H1 (cell line): ENCODE data around the gene DDX60. TPM values are rescaled to one million over a fixed set of nuclear protein-coding genes. Genes with fewer than 3 reads are reported as not detected.

Experiments
- CTCF ChIA-PET: fragments of 300-600 bp; sonication (Branson Sonifier 250); formaldehyde crosslinking; loops from one replicate; lab custom pipeline; 2021; ENCODE audit not compliant: partially characterized antibody; lab: Charles Lee
- POLR2A ChIA-PET: fragments of 300-600 bp; sonication (Branson Sonifier 250); formaldehyde crosslinking; loops from one replicate; lab custom pipeline; 2021; ENCODE audit warnings: inconsistent platforms; ENCODE audit not compliant: partially characterized antibody; lab: Charles Lee
- DNase-seq, 2 experiments: peaks; one replicate each; pipeline versions ENCODE4 v3.0.0 to v3.0.0-alpha.2; 2010 to 2022; ENCODE audit warnings: low spot score in 2 of 2, low read depth in 1 of 2, mixed read lengths in 1 of 2
- FAIRE-seq: peaks from 2 replicates; lab custom pipeline; 2011; peaks lifted over from hg19 to GRCh38; lab: Jason Lieb, UNC
- H2AFZ ChIP-seq: 2 replicates; pipeline ENCODE4 v1.8.1; 2012; ENCODE audit warnings: low read length, inconsistent platforms
- H2AK5ac ChIP-seq: 2 replicates; pipeline ENCODE4 v1.6.1; 2013; ENCODE audit warnings: low read depth, low read length
- H2BK120ac ChIP-seq: replicated peaks from 2 replicates; pipeline ENCODE3; 2013; ENCODE audit warnings: low read depth, low read length, inconsistent platforms
- H2BK12ac ChIP-seq: 2 replicates; pipeline ENCODE4 v1.6.1; 2013; ENCODE audit warnings: low read depth, low read length
- H2BK15ac ChIP-seq: 2 replicates; pipeline ENCODE4 v1.6.1; 2013; ENCODE audit warnings: low read length
- H2BK20ac ChIP-seq: 2 replicates; pipeline ENCODE4 v1.6.1; 2013; ENCODE audit warnings: low read length
- H2BK5ac ChIP-seq: 2 replicates; pipeline ENCODE4 v1.6.1; 2013; ENCODE audit warnings: low read depth, low read length
- H3K14ac ChIP-seq: 2 replicates; pipeline ENCODE4 v1.6.1; 2013; ENCODE audit warnings: inconsistent platforms; ENCODE audit not compliant: insufficient read length
- H3K18ac ChIP-seq: 2 replicates; pipeline ENCODE4 v1.6.1; 2013; ENCODE audit warnings: low read length; ENCODE audit errors: extremely low read depth
- H3K23ac ChIP-seq: 2 replicates; pipeline ENCODE4 v1.6.1; 2013; ENCODE audit warnings: inconsistent platforms; ENCODE audit not compliant: insufficient read length
- H3K23me2 ChIP-seq: 2 replicates; pipeline ENCODE4 v1.6.1; 2013; ENCODE audit warnings: low read depth, low read length
- H3K27ac ChIP-seq: 2 replicates; pipeline ENCODE4 v1.6.1; 2011; ENCODE audit warnings: low read depth, low read length, inconsistent platforms
- H3K27me3 ChIP-seq, 4 experiments: replicated peaks in 1 of 4; 1 replicate in 1 of 4; 2 replicates in 3 of 4; pipeline versions ENCODE4 v1.6.1 to v1.8.1; 2011 to 2013; ENCODE audit warnings: low read length in 3 of 4, mild to moderate bottlenecking in 3 of 4, inconsistent platforms in 2 of 4, mixed read lengths in 2 of 4, moderate library complexity in 1 of 4; ENCODE audit not compliant: control insufficient read depth in 3 of 4, insufficient read depth in 3 of 4; ENCODE audit errors: extremely low read depth in 1 of 4
- H3K36me3 ChIP-seq, 4 experiments: 2 replicates each; pipeline versions ENCODE4 v1.6.1 to v1.8.1; 2011 to 2013; ENCODE audit warnings: mild to moderate bottlenecking in 4 of 4, low read length in 3 of 4, moderate library complexity in 2 of 4, control low read depth in 1 of 4, inconsistent platforms in 1 of 4; ENCODE audit not compliant: insufficient read depth in 4 of 4, control insufficient read depth in 2 of 4
- H3K4ac ChIP-seq: replicated peaks from 2 replicates; pipeline ENCODE3; 2013; ENCODE audit warnings: low read length, low read depth, mixed read lengths, inconsistent platforms; ENCODE audit not compliant: insufficient read length
- H3K4me1 ChIP-seq, 4 experiments: replicated peaks in 1 of 4; 1 replicate in 1 of 4; 2 replicates in 3 of 4; pipeline versions ENCODE4 v1.6.1 to v1.8.1; 2011 to 2013; ENCODE audit warnings: low read length in 3 of 4, inconsistent platforms in 2 of 4, mixed read lengths in 1 of 4; ENCODE audit not compliant: insufficient read depth in 4 of 4, control insufficient read depth in 3 of 4
- H3K4me2 ChIP-seq, 2 experiments: 2 replicates each; pipeline versions ENCODE4 v1.6.1 to v1.8.1; 2011 to 2013; ENCODE audit warnings: low read depth in 2 of 2, low read length in 2 of 2, control low read depth in 1 of 2, inconsistent platforms in 1 of 2, mild to moderate bottlenecking in 1 of 2; ENCODE audit not compliant: insufficient read depth in 1 of 2
- H3K4me3 ChIP-seq, 4 experiments: fragments of 200-600, 300-600 bp in 1 of 4; sonication (generic), shearing (Covaris generic), sonication (Bioruptor Twin) in 1 of 4; 2 replicates each; pipeline versions ENCODE4 v1.5.1 to v1.8.1; 2011 to 2016; ENCODE audit warnings: low read length in 4 of 4, low read depth in 3 of 4, control low read depth in 2 of 4, inconsistent platforms in 2 of 4, mild to moderate bottlenecking in 2 of 4, mixed read lengths in 1 of 4, moderate library complexity in 1 of 4; ENCODE audit not compliant: insufficient read depth in 2 of 4; ENCODE audit errors: extremely low read depth in 1 of 4
- H3K56ac ChIP-seq: replicated peaks from 2 replicates; pipeline ENCODE3; 2013; ENCODE audit warnings: low read depth, mild to moderate bottlenecking, mixed read lengths, low read length, inconsistent platforms; ENCODE audit not compliant: insufficient read length
- H3K79me1 ChIP-seq: 2 replicates; pipeline ENCODE4 v1.6.1; 2013; ENCODE audit warnings: low read depth, low read length, control low read depth
- H3K79me2 ChIP-seq, 2 experiments: 2 replicates each; pipeline versions ENCODE4 v1.6.1 to v1.8.1; 2012 to 2013; ENCODE audit warnings: low read length in 2 of 2, mild to moderate bottlenecking in 2 of 2, inconsistent platforms in 1 of 2; ENCODE audit not compliant: insufficient read depth in 2 of 2, control insufficient read depth in 1 of 2
- H3K9ac ChIP-seq, 4 experiments: replicated peaks in 1 of 4; 1 replicate in 1 of 4; 2 replicates in 3 of 4; pipeline versions ENCODE4 v1.6.1 to v1.8.1; 2011 to 2013; ENCODE audit warnings: low read depth in 3 of 4, low read length in 3 of 4, control low read depth in 2 of 4, mild to moderate bottlenecking in 2 of 4, moderate library complexity in 2 of 4, inconsistent platforms in 1 of 4; ENCODE audit errors: extremely low read depth in 1 of 4
- H3K9me3 ChIP-seq, 2 experiments: 2 replicates each; pipeline versions ENCODE4 v1.6.1 to v1.8.1; 2012 to 2013; ENCODE audit warnings: mild to moderate bottlenecking in 2 of 2, moderate library complexity in 2 of 2, control low read depth in 1 of 2, inconsistent platforms in 1 of 2, low read depth in 1 of 2, low read length in 1 of 2, mixed read lengths in 1 of 2; ENCODE audit not compliant: insufficient read depth in 2 of 2
- H4K20me1 ChIP-seq, 2 experiments: replicated peaks in 1 of 2; 2 replicates each; pipeline versions ENCODE3 to v1.8.1; 2011 to 2013; ENCODE audit warnings: inconsistent platforms in 2 of 2, low read length in 2 of 2, mild to moderate bottlenecking in 1 of 2; ENCODE audit not compliant: insufficient read depth in 2 of 2, control insufficient read depth in 1 of 2
- H4K5ac ChIP-seq: 2 replicates; pipeline ENCODE4 v1.6.1; 2013; ENCODE audit warnings: low read length, low read depth, mixed read lengths, inconsistent platforms; ENCODE audit not compliant: insufficient read length
- H4K8ac ChIP-seq: 2 replicates; pipeline ENCODE4 v1.8.0; 2013; ENCODE audit warnings: mild to moderate bottlenecking, moderate library complexity, low read length, inconsistent platforms; ENCODE audit not compliant: insufficient read depth; ENCODE audit errors: extremely low read depth
- H4K91ac ChIP-seq: replicated peaks from 2 replicates; pipeline ENCODE3; 2013; ENCODE audit warnings: low read length, mixed read lengths, inconsistent platforms; ENCODE audit not compliant: insufficient read length
- CEBPB ChIP-seq: IDR thresholded peaks from 2 replicates; pipeline ENCODE4 v1.6.1; 2012; ENCODE audit warnings: low read depth, low read length
- CTBP2 ChIP-seq: IDR thresholded peaks from 2 replicates; pipeline ENCODE4 v1.7.0; 2011; ENCODE audit warnings: borderline replicate concordance, mild to moderate bottlenecking, moderate library complexity, mixed read lengths, low read length; ENCODE audit not compliant: insufficient read depth, insufficient read length
- EZH2 ChIP-seq: fragments of 200-600 bp; sonication (generic); IDR thresholded peaks from 2 replicates; pipeline ENCODE4 v1.7.1; 2012; ENCODE audit warnings: low read depth, mild to moderate bottlenecking, moderate library complexity, low read length, inconsistent platforms; ENCODE audit not compliant: severe bottlenecking
- KDM1A ChIP-seq: fragments of 200-600, 300-600 bp; sonication (generic); IDR thresholded peaks from 2 replicates; pipeline ENCODE4 v1.7.1; 2016; ENCODE audit warnings: mild to moderate bottlenecking, low read length, borderline replicate concordance
- RNF2 ChIP-seq: fragments of 200-900, 300-1000 bp; sonication (generic); IDR thresholded peaks from 2 replicates; pipeline ENCODE4 v1.7.1; 2016; ENCODE audit warnings: borderline replicate concordance, low read depth, mild to moderate bottlenecking, antibody characterized with exemption, low read length; ENCODE audit not compliant: poor library complexity, severe bottlenecking; ENCODE audit errors: missing control alignments
- SRF ChIP-seq: IDR thresholded peaks from 2 replicates; pipeline ENCODE4 v1.6.1; 2011; ENCODE audit warnings: mild to moderate bottlenecking, low read depth, low read length, moderate library complexity
- SUZ12 ChIP-seq: fragments of 200-600 bp; sonication (generic); IDR thresholded peaks from 2 replicates; pipeline ENCODE4 v1.6.1; 2012; ENCODE audit warnings: mild to moderate bottlenecking, inconsistent platforms, low read length, moderate library complexity, mixed read lengths
- TBP ChIP-seq: IDR thresholded peaks from 2 replicates; pipeline ENCODE4 v1.6.1; 2011; ENCODE audit warnings: low read depth, low read length, improper control_type of control experiment
- WGBS, 2 experiments: shearing (Covaris generic) in 1 of 2; methylation state at CpG; one replicate each; pipeline versions ENCODE4 v1.1.6 to v1.1.7; 2013 to 2015; ENCODE audit warnings: low lambda C conversion rate in 2 of 2, mixed read lengths in 2 of 2, inconsistent platforms in 1 of 2, low coverage in 1 of 2, missing lambda C conversion rate in 1 of 2; ENCODE audit not compliant: insufficient replicate concordance in 2 of 2, insufficient coverage in 1 of 2, insufficient read length in 1 of 2; ENCODE audit errors: extremely low coverage in 1 of 2, missing lambda C conversion rate in 1 of 2; 5-methylcytosine and 5-hydroxymethylcytosine counted together
- polyA plus RNA-seq, 7 experiments: library from polyadenylated mRNA; depleted of rRNA in 3 of 7; stranded (reverse) in 5 of 7; unstranded in 2 of 7; fragments of >200 nt in 5 of 7; fragments of 200-250 nt in 2 of 7; gene quantifications; 1 replicate in 5 of 7; 2 replicates in 1 of 7; 4 replicates in 1 of 7; pipeline versions ENCODE4 v1.2.1 to v1.2.3, GENCODE V29; 2011 to 2013; ENCODE audit warnings: missing spikeins in 2 of 7, mixed read lengths in 2 of 7
- total RNA-seq: library from RNA; stranded (reverse); fragmentation: NEBNext Ultra II Directional; extraction: Animal tissue kit (Norgen Biotek cat#: 25700); gene quantifications from 2 replicates; pipeline ENCODE4 v1.2.1, GENCODE V29; 2021
- TF ChIP-seq, protein P1 (sequence below): IDR thresholded peaks from 2 replicates; pipeline ENCODE4 v1.6.1; 2011; ENCODE audit warnings: low read depth, mild to moderate bottlenecking, low read length; ENCODE audit not compliant: insufficient read depth
- TF ChIP-seq, protein P2 (sequence below): IDR thresholded peaks from 2 replicates; pipeline ENCODE4 v1.6.1; 2012; ENCODE audit warnings: low read length, inconsistent platforms

Gene DDX60
- total and polyA plus RNA-seq, 2 of the 8 experiments (the other 6 are each of a cell fraction or from before 2014, with no cell fraction given): 1.00 to 1.6 TPM

DNA sequence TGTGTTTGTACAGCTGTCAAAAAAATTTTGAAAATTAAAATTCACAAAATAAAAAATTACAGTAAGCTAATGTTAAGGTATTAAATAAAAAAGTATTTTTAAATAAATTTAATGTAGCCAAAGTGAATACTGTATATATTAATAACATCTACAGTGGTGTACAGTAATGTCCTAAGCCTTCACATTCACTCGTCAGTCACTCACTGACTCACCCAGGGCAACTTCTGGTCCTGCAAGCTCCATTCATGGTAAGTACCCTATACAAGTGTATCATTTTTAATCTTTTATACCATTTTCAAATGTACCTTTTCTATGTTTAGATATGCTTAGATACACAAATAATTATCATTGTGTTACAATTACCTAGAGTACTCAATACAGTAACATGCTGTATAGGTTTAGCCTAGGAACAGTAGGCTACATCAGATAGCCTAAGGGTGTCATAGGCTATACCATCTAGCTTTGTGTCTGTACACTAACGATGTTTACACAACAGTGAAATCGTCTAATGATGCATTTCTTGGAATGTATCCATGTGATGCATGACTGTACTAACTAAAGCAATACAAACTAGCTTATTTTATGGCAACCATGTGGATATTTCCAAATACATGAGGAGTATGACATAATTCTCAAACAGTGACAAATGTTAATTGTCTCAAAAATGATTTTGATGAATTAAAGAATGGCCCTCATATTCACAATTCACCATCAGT, 13.7 kb downstream of the DDX60 start:
- Histone ChIP-seq H4K5ac (no peak overlapping the region), H3K23me2 (no peaks in the 10 kb centered on the region), H2BK20ac (no peak overlapping the region), H2BK5ac (no peak overlapping the region), H4K91ac (no peak overlapping the region), H2BK12ac (no peak overlapping the region), H3K9me3 (no peaks in the 10 kb centered on the region), H3K79me2 (no peaks in the 10 kb centered on the region), H2BK15ac (no peak overlapping the region), H3K4me1 (no peaks in the 10 kb centered on the region), H3K27ac (no peak overlapping the region), H3K14ac (no peak overlapping the region), H2BK120ac (no peak overlapping the region), H3K9ac (no peak overlapping the region), H3K79me1 (no peaks in the 10 kb centered on the region), H3K56ac (no peak overlapping the region), H3K36me3 (no peaks in the 10 kb centered on the region), H3K23ac (no peak overlapping the region), H3K27me3 (no peaks in the 10 kb centered on the region), H3K4me2 (no peak overlapping the region), H3K4me3 (no peak overlapping the region), H2AFZ (no peak overlapping the region), H2AK5ac (no peak overlapping the region), H4K20me1 (no peaks in the 10 kb centered on the region), H3K18ac (no peak overlapping the region), H3K4ac (no peak overlapping the region), H4K8ac (no peak overlapping the region)
- FAIRE-seq: no peak
- no peak for DNase-seq
- ChIA-PET POLR2A (no interaction called here), CTCF (interaction anchor here (0.6 kb wide), 1 partner anchor 655 kb away, joined by 3 read pairs; no protein-coding TSS in a partner anchor)
- WGBS, 2 experiments: 92% methylated on average over 3 of the region's 3 CpGs; no CpG with 5 or more reads in 1 of the 2 experiments
- TF ChIP-seq, protein P1, sequence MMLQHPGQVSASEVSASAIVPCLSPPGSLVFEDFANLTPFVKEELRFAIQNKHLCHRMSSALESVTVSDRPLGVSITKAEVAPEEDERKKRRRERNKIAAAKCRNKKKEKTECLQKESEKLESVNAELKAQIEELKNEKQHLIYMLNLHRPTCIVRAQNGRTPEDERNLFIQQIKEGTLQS: no peak
- TF ChIP-seq KDM1A (no peak), CEBPB (no peak), CTBP2 (no peak), EZH2 (no peak), SUZ12 (no peak), TBP (no peak), RNF2 (no peak), SRF (no peak)
- TF ChIP-seq, protein P2, sequence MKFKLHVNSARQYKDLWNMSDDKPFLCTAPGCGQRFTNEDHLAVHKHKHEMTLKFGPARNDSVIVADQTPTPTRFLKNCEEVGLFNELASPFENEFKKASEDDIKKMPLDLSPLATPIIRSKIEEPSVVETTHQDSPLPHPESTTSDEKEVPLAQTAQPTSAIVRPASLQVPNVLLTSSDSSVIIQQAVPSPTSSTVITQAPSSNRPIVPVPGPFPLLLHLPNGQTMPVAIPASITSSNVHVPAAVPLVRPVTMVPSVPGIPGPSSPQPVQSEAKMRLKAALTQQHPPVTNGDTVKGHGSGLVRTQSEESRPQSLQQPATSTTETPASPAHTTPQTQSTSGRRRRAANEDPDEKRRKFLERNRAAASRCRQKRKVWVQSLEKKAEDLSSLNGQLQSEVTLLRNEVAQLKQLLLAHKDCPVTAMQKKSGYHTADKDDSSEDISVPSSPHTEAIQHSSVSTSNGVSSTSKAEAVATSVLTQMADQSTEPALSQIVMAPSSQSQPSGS: no peak
